K562 (cell line): ENCODE data around the gene FNBP1. TPM values are rescaled to one million over a fixed set of nuclear protein-coding genes. Genes with fewer than 3 reads are reported as not detected.
A peak's percentile ranks its signal among the peaks of the same experiment; 100 is the strongest.

Experiments used
- BRF2 ChIP-seq: IDR thresholded peaks from 3 replicates; pipeline ENCODE4 v1.6.1; 2011; ENCODE audit warnings: borderline replicate concordance, mild to moderate bottlenecking; ENCODE audit not compliant: insufficient read length, insufficient read depth
- HDAC1 ChIP-seq, 2 experiments: fragments of 450-650 bp; IDR thresholded peaks; 2 replicates each; pipeline ENCODE4 v1.6.1; 2016 to 2017; ENCODE audit warnings: inconsistent platforms in 1 of 2, mild to moderate bottlenecking in 1 of 2, moderate library complexity in 1 of 2
- MAZ ChIP-seq, 2 experiments: fragments of 450-650 bp in 1 of 2; sonication (generic) in 1 of 2; formaldehyde crosslinking; IDR thresholded peaks in 1 of 2; conservative IDR thresholded peaks in 1 of 2; 2 replicates each; pipeline versions ENCODE4 v1.4.0 to v1.5.0; 2020; ENCODE audit warnings: mild to moderate bottlenecking in 1 of 2, missing genetic modification reagents in 1 of 2
- MED1 ChIP-seq: sonication (generic); formaldehyde crosslinking; IDR thresholded peaks from 2 replicates; pipeline ENCODE4 v1.8.1; 2023; ENCODE audit warnings: missing genetic modification reagents, borderline replicate concordance
- NCOR1 ChIP-seq: fragments of 450-650 bp; IDR thresholded peaks from 2 replicates; pipeline ENCODE4 v1.6.1; 2016; ENCODE audit warnings: mild to moderate bottlenecking, moderate library complexity
- NFE2L1 ChIP-seq: fragments of 450-650 bp; IDR thresholded peaks from 2 replicates; pipeline ENCODE4 v1.6.1; 2016; ENCODE audit warnings: missing genetic modification characterization, low read depth, mild to moderate bottlenecking, missing compliant biosample characterization, moderate library complexity, borderline replicate concordance
- NR4A1 ChIP-seq, 2 experiments: fragments of 250-450 bp in 1 of 2; fragments of 450-650 bp in 1 of 2; sonication (Bioruptor Pico) in 1 of 2; IDR thresholded peaks; 2 replicates each; pipeline versions ENCODE4 v1.4.0 to v1.6.1; 2016 to 2020; ENCODE audit warnings: mild to moderate bottlenecking in 2 of 2, missing compliant biosample characterization in 1 of 2, missing genetic modification characterization in 1 of 2, moderate library complexity in 1 of 2
- SETDB1 ChIP-seq: IDR thresholded peaks from one replicate; pipeline ENCODE4 v1.6.1; 2012; ENCODE audit warnings: low read length, control low read depth, inconsistent platforms
- SPI1 ChIP-seq: IDR thresholded peaks from 2 replicates; pipeline ENCODE4 v1.6.1; 2011; ENCODE audit warnings: low read depth, low read length, control low read depth, borderline replicate concordance
- ZBTB9 ChIP-seq: fragments of 450-650 bp; formaldehyde crosslinking; IDR thresholded peaks from 2 replicates; pipeline ENCODE4 v1.4.0; 2020; ENCODE audit warnings: mild to moderate bottlenecking, moderate library complexity
- ZFP36 ChIP-seq: fragments of 150-350 bp; IDR thresholded peaks from 2 replicates; pipeline ENCODE4 v1.6.1; 2018; ENCODE audit warnings: low read length, low read depth; ENCODE audit not compliant: partially characterized antibody
- ZNF512 ChIP-seq: IDR thresholded peaks from 2 replicates; pipeline ENCODE4 v1.6.1; 2016; ENCODE audit warnings: missing genetic modification characterization, missing compliant biosample characterization
- polyA plus RNA-seq, 8 experiments: library from polyadenylated mRNA; depleted of rRNA in 4 of 8; stranded (reverse) in 5 of 8; unstranded in 3 of 8; fragments of >200 nt; fragmentation: Nextera tagmentation in 2 of 8; fragmentation: Illumina TruSeq in 1 of 8; extraction: Ambion mirVana in 2 of 8; extraction: Trizol in 1 of 8; gene quantifications; 2 replicates each; pipeline versions ENCODE4 v1.2.1 to v1.2.3, GENCODE V29; 2011 to 2014; ENCODE audit warnings: inconsistent platforms in 1 of 8, missing spikeins in 1 of 8
- total RNA-seq, 7 experiments: library from RNA; depleted of rRNA in 6 of 7; stranded (reverse); fragments of >200 nt in 6 of 7; fragmentation: Illumina TruSeq in 2 of 7; extraction: Trizol in 2 of 7; gene quantifications; 2 replicates each; pipeline versions ENCODE4 v1.2.1 to v1.2.3, GENCODE V29; 2011 to 2021; ENCODE audit warnings: low replicate concordance in 1 of 7
- TF ChIP-seq, protein P1 (sequence below): fragments of 250-450 bp; sonication (Bioruptor Pico); IDR thresholded peaks from 2 replicates; pipeline ENCODE4 v1.4.0; 2020; ENCODE audit warnings: borderline replicate concordance
- TF ChIP-seq, protein P2 (sequence below): fragments of 250-450 bp; sonication (Bioruptor Pico); IDR thresholded peaks from 2 replicates; pipeline ENCODE4 v1.4.0; 2020; ENCODE audit warnings: mild to moderate bottlenecking
- TF ChIP-seq, protein P3 (sequence below): fragments of 250-450 bp; sonication (Bioruptor Pico); IDR thresholded peaks from 2 replicates; pipeline ENCODE4 v1.6.1; 2021; ENCODE audit warnings: mild to moderate bottlenecking
- TF ChIP-seq, protein P4 (sequence below): sonication (generic); formaldehyde crosslinking; IDR thresholded peaks from 2 replicates; pipeline ENCODE4 v1.8.0; 2022; ENCODE audit warnings: mild to moderate bottlenecking, low read depth, missing genetic modification reagents

FNBP1 gene
- total and polyA plus RNA-seq, 9 of the 15 experiments (the other 6 are each of a cell fraction or from before 2014, with no cell fraction given), result 1.8 to 14.9 (median 7.6) TPM

DNA sequence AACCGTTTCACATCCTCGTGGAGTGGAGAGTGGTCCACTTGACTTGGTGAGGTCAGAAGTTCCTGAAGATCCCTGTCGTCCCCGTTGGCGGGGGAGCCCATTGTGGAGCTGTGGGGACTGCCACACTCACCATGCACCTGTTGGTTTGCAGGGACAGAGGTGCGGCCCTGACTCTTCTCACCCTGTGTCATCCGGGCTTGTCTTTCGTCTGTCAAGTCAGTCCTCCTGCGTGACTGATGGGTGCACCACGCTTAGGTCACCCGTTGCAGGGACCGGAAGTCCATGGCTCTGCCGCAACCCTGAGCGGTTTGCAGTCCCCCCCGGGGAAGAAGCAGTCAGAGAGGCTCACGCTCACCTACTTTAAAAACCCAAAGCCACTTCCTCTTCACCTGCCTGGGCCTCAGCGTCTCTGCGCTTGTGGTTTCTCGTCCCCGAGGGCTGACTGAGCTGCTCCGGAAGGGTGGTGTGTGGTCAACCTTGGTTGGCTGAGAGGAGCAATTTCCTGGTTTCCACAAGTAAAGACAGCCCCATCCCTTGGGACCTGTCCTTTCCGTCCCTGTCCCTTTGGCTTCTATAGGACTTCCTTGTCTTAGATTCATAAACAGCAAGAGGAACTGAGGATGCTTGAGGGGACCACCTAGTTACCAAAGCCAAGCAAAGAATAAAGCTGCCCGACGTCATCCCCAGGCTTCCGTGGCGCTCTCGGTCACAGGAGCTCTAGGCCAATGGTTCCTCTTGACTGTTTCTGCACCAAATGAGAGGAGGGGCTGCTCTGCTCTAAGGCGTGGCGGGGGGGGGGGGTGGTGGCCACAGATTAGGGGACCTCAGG lies 154.5 kb downstream of the FNBP1 start (continued):
- TF ChIP-seq MED1, result no peak
- TF ChIP-seq NR4A1 (CRISPR knock-in tag; IDR thresholded peaks at IDR 0.05), result peak; percentile 47; the same call in 1 of the 2 replicates
- no peak for TF ChIP-seq NR4A1 (tag; IDR thresholded peaks at IDR 0.05)
- TF ChIP-seq, protein P1, sequence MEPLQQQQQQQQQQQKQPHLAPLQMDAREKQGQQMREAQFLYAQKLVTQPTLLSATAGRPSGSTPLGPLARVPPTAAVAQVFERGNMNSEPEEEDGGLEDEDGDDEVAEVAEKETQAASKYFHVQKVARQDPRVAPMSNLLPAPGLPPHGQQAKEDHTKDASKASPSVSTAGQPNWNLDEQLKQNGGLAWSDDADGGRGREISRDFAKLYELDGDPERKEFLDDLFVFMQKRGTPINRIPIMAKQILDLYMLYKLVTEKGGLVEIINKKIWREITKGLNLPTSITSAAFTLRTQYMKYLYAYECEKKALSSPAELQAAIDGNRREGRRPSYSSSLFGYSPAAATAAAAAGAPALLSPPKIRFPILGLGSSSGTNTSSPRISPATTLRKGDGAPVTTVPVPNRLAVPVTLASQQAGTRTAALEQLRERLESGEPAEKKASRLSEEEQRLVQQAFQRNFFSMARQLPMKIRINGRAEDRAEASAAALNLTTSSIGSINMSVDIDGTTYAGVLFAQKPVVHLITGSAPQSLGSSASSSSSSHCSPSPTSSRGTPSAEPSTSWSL (CRISPR knock-in tag), result no peak
- TF ChIP-seq, protein P2, sequence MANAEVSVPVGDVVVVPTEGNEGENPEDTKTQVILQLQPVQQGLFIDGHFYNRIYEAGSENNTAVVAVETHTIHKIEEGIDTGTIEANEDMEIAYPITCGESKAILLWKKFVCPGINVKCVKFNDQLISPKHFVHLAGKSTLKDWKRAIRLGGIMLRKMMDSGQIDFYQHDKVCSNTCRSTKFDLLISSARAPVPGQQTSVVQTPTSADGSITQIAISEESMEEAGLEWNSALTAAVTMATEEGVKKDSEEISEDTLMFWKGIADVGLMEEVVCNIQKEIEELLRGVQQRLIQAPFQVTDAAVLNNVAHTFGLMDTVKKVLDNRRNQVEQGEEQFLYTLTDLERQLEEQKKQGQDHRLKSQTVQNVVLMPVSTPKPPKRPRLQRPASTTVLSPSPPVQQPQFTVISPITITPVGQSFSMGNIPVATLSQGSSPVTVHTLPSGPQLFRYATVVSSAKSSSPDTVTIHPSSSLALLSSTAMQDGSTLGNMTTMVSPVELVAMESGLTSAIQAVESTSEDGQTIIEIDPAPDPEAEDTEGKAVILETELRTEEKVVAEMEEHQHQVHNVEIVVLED (CRISPR knock-in tag), result 0 out of 2 replicates have a peak, but pooled peaks have one; percentile 15
- peak; percentile 92 for TF ChIP-seq SPI1
- no peak for TF ChIP-seq ZNF512 (tag)
- no peak for TF ChIP-seq NCOR1
- TF ChIP-seq MAZ (CRISPR knock-in tag; conservative IDR thresholded peaks at IDR 0.05 in 1 of 2, IDR thresholded peaks at IDR 0.05 in 1 of 2), result peak in 1 of 2 experiments; percentile 68; a peak in 2 of 4 replicates
- TF ChIP-seq HDAC1 (IDR thresholded peaks at IDR 0.05), result no peak
- TF ChIP-seq, protein P3, sequence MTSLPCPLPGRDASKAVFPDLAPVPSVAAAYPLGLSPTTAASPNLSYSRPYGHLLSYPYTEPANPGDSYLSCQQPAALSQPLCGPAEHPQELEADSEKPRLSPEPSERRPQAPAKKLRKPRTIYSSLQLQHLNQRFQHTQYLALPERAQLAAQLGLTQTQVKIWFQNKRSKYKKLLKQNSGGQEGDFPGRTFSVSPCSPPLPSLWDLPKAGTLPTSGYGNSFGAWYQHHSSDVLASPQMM (CRISPR knock-in tag), result no peak
- no peak for TF ChIP-seq BRF2
- TF ChIP-seq ZBTB9 (CRISPR knock-in tag), result peak; percentile 87
- TF ChIP-seq, protein P4, sequence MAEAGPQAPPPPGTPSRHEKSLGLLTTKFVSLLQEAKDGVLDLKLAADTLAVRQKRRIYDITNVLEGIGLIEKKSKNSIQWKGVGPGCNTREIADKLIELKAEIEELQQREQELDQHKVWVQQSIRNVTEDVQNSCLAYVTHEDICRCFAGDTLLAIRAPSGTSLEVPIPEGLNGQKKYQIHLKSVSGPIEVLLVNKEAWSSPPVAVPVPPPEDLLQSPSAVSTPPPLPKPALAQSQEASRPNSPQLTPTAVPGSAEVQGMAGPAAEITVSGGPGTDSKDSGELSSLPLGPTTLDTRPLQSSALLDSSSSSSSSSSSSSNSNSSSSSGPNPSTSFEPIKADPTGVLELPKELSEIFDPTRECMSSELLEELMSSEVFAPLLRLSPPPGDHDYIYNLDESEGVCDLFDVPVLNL (CRISPR knock-in tag), result no peak
- no peak for TF ChIP-seq NFE2L1 (tag)
- TF ChIP-seq SETDB1, result no peak
- no peak for TF ChIP-seq ZFP36
